Esophagus squamous epithelium (tissue), 5 donors: ENCODE results near the gene PTTG1IP2. TPM values are rescaled to one million over a fixed set of nuclear protein-coding genes. Genes with fewer than 3 reads are reported as not detected.

Source experiments
- DNase-seq: peaks from one replicate; lab custom pipeline; 2025; lab: John Stamatoyannopoulos, UW
- H3K27ac ChIP-seq, 4 donors: fragments of 200-600 bp; sonication (generic); one replicate each; pipeline ENCODE4 v1.5.1; 2016 to 2019; ENCODE audit warnings: mild to moderate bottlenecking in 1 of 4
- H3K27me3 ChIP-seq, 4 donors: fragments of 200-600 bp; sonication (generic); 1 replicate in 3 of 4; 2 replicates in 1 of 4; pipeline versions ENCODE4 v1.5.1 to v1.6.0; 2017 to 2021; ENCODE audit warnings: antibody characterized with exemption in 1 of 4
- H3K36me3 ChIP-seq, 3 donors: fragments of 200-600 bp; sonication (generic); one replicate each; pipeline ENCODE4 v1.5.1; 2016 to 2019
- H3K4me1 ChIP-seq, 3 donors: fragments of 200-600 bp; sonication (generic); one replicate each; pipeline ENCODE4 v1.5.1; 2017 to 2019
- H3K4me3 ChIP-seq, 4 donors: fragments of 200-600 bp; sonication (generic); 1 replicate in 3 of 4; 2 replicates in 1 of 4; pipeline ENCODE4 v1.5.1; 2016 to 2019; ENCODE audit warnings: mild to moderate bottlenecking in 2 of 4, moderate library complexity in 1 of 4
- H3K9me3 ChIP-seq, 3 donors: fragments of 200-600 bp; sonication (generic); one replicate each; pipeline ENCODE4 v1.5.1; 2016 to 2019
- POLR2A ChIP-seq, 4 donors: fragments of 450-650 bp; IDR thresholded peaks; one replicate each; pipeline ENCODE4 v1.6.1; 2017; ENCODE audit warnings: antibody characterized with exemption in 4 of 4, mild to moderate bottlenecking in 4 of 4, moderate library complexity in 3 of 4
- WGBS, 2 donors: methylation state at CpG; one replicate each; pipeline ENCODE4 v1.1.5; 2018; 5-methylcytosine and 5-hydroxymethylcytosine counted together
- intact Hi-C: fragments of 100-400 bp; cut with DNase I; formaldehyde crosslinking; loops from one replicate; pipeline ENCODE4 v1.15.0; 2022
- total RNA-seq, 4 donors: library from RNA; depleted of rRNA; stranded (reverse); fragments of >200 nt; gene quantifications; one replicate each; pipeline ENCODE4 v1.1.0, GENCODE V29; 2016
- TF ChIP-seq, protein P1 (sequence below), 6 experiments: fragments of 450-650 bp in 4 of 6; fragments of 200-600 bp in 2 of 6; sonication (generic) in 2 of 6; IDR thresholded peaks; one replicate each; pipeline ENCODE4 v1.5.1; 2016 to 2019; ENCODE audit warnings: antibody characterized with exemption in 6 of 6, mild to moderate bottlenecking in 4 of 6, moderate library complexity in 4 of 6
- donor health status: DM: yes; HTN: yes; CAD: no.

Gene PTTG1IP2
- total RNA-seq, 4 donors from 2014 or later, result not detected

DNA sequence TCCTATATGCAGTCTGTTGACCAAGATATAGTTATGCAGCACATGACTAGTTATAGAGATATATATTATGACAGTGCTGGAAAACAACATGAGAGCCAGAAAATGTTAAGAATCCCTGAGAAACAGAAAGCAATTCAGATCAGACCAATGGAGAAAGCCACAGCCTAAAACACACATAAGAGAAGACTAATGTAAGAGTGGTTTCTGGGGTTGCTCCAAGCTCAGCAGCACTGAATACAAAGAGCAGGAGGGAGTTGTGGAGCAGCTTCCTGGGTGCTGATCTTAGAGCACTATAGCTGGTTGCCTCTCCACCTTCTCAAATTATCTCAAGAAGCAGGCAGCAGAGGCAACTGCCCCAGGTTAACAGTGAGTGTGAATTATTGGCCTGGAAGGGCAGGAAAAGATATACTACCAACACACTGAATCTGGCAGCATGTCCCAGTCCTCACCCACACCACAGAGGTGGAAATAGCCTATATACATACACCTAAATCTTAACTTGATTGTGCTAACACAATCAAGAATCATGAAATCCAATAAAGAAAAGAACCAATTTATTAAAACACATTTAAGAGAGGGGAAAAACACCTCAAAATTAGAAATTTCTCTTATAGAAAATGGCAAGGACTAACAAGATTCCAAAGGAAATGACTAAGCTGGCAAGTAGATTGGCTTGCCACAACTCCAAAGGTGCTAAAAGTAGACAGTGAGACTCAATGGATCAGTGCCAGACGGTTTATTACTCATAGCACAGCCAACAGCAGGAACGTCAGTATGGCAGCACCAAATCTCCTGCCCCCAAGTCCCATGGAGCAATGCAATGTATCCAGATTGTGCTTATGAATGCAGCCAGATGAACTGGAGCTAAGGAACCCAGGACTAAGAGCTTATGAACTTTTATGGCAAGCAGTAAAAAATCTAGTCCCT lies 5.1 kb downstream of the PTTG1IP2 start:
- TF ChIP-seq POLR2A (IDR thresholded peaks at IDR 0.05), result no peak
- TF ChIP-seq, protein P1, sequence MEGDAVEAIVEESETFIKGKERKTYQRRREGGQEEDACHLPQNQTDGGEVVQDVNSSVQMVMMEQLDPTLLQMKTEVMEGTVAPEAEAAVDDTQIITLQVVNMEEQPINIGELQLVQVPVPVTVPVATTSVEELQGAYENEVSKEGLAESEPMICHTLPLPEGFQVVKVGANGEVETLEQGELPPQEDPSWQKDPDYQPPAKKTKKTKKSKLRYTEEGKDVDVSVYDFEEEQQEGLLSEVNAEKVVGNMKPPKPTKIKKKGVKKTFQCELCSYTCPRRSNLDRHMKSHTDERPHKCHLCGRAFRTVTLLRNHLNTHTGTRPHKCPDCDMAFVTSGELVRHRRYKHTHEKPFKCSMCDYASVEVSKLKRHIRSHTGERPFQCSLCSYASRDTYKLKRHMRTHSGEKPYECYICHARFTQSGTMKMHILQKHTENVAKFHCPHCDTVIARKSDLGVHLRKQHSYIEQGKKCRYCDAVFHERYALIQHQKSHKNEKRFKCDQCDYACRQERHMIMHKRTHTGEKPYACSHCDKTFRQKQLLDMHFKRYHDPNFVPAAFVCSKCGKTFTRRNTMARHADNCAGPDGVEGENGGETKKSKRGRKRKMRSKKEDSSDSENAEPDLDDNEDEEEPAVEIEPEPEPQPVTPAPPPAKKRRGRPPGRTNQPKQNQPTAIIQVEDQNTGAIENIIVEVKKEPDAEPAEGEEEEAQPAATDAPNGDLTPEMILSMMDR (IDR thresholded peaks at IDR 0.05), result no peak
- no peaks in the 10 kb centered on the region for H3K36me3 ChIP-seq
- no peaks in the 10 kb centered on the region for H3K9me3 ChIP-seq
- no peaks in the 10 kb centered on the region for H3K27me3 ChIP-seq
- no peaks in the 10 kb centered on the region for H3K4me1 ChIP-seq
- 19 to 29% methylated on average over 2 of the region's 2 CpGs for WGBS, 2 donors
- no peak overlapping the region for H3K4me3 ChIP-seq
- intact Hi-C loops, result no loop called here
- H3K27ac ChIP-seq, result no peak overlapping the region
- no peak for DNase-seq

DNA sequence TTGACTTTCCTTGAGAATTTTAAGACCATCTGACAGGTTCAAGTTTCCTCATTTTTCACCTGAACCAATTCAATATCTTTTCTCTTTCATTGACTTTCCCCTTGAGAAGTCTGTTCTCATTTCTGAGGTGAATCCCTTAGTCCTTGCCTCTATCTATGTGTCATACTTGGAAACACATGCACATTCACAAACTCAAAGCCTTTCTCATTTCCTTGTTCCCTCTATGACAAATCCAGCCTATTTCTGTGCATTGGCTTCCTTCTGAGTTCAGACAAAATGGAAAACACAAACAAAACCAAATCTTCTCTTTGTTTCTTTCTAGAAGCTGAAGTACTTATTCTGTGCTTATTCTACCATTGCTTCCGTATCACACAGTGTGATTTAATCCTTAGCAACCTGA lies 13.8 kb downstream of the PTTG1IP2 start:
- Histone ChIP-seq H3K36me3 (no peaks in the 10 kb centered on the region), H3K27me3 (no peaks in the 10 kb centered on the region), H3K27ac (no peak overlapping the region), H3K4me3 (no peak overlapping the region), H3K9me3 (no peaks in the 10 kb centered on the region), H3K4me1 (no peaks in the 10 kb centered on the region)
- TF ChIP-seq POLR2A (IDR thresholded peaks at IDR 0.05), result no peak
- TF ChIP-seq, protein P1 (IDR thresholded peaks at IDR 0.05), result no peak
- WGBS, 2 donors, result 67 to 83% methylated on average over 1 of the region's 1 CpG
- no peak for DNase-seq
- intact Hi-C loops, result no loop called here

DNA sequence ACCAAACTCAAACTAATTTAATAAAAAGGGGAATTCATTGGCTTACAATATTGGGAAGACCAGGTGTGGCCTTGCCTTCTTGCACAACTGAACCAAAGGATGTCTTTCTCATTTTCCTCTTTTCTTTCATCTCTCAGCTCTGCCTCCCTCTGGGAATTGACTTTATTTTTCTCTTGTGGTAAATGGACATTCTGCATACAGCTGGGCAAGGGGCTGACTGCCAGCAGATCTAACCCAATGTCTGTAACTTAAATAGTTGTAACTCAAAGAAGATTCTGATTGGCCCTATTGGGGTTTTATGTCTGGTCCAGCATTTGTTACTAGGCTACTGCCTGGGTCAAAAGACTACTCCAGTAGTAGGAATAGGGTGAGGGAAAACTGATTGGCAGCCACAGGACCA lies 15.3 kb downstream of the PTTG1IP2 start:
- no peak overlapping the region for H3K27ac ChIP-seq
- H3K4me1 ChIP-seq, result no peaks in the 10 kb centered on the region
- no peaks in the 10 kb centered on the region for H3K9me3 ChIP-seq
- intact Hi-C loops, result no loop called here
- DNase-seq, result no peak
- no peak overlapping the region for H3K4me3 ChIP-seq
- TF ChIP-seq POLR2A (IDR thresholded peaks at IDR 0.05), result no peak
- TF ChIP-seq, protein P1 (IDR thresholded peaks at IDR 0.05), result no peak
- no peaks in the 10 kb centered on the region for H3K36me3 ChIP-seq
- H3K27me3 ChIP-seq, result no peaks in the 10 kb centered on the region

- H3K4me1 ChIP-seq, result no peaks in the 10 kb centered on the region
- no peaks in the 10 kb centered on the region for H3K27me3 ChIP-seq
- no peaks in the 10 kb centered on the region for H3K36me3 ChIP-seq
- H3K9me3 ChIP-seq, result no peaks in the 10 kb centered on the region
- intact Hi-C loops, result no loop called here
- no peak for DNase-seq
- no peak overlapping the region for H3K4me3 ChIP-seq
- H3K27ac ChIP-seq, result no peak overlapping the region
- TF ChIP-seq POLR2A (IDR thresholded peaks at IDR 0.05), result no peak
- TF ChIP-seq, protein P1 (IDR thresholded peaks at IDR 0.05), result no peak
- WGBS, 2 donors, result 79 to 83% methylated on average over 6 of the region's 6 CpGs
Observed at GRCh38 chr7:90485734-90486316, 16.4 kb downstream of the PTTG1IP2 start.

DNA sequence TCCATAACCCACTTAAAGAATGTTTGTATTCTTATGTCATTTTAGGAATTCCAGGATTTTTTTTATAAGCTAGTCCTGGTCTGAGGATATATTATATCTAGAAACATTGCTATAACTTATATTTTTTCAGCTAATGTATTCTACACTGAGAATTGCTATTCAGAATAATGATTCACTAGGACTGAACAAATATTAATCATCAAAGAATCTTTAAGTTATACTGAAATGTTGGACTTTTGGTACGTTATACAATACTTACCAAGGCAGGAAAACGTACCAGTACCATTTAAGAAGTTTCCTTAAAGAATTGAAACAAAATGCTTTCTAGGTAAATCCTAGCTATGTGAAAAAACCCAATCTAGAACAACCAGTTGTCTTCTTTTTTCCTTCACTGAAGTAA lies 18.4 kb downstream of the PTTG1IP2 start:
- intact Hi-C loops, result no loop called here
- H3K4me3 ChIP-seq, result no peak overlapping the region
- DNase-seq, result no peak
- no peak overlapping the region for H3K27ac ChIP-seq
- no peaks in the 10 kb centered on the region for H3K36me3 ChIP-seq
- TF ChIP-seq, protein P1 (IDR thresholded peaks at IDR 0.05), result no peak
- TF ChIP-seq POLR2A (IDR thresholded peaks at IDR 0.05), result no peak
- H3K4me1 ChIP-seq, result no peaks in the 10 kb centered on the region
- H3K9me3 ChIP-seq, result no peaks in the 10 kb centered on the region
- no peaks in the 10 kb centered on the region for H3K27me3 ChIP-seq
- WGBS, 2 donors, result 48 to 66% methylated on average over 2 of the region's 2 CpGs
